AG10803 (cell line): ENCODE data around the gene CPTP.
"Not testable (repeated sequence)": the region's sequence is repeated elsewhere in the genome, so short reads cannot be mapped to it uniquely, and the experiment has no call there.

Source experiments
- DNase-seq: peaks from one replicate; pipeline ENCODE4 v3.0.0; 2010; ENCODE audit warnings: low read depth
- H3K4me3 ChIP-seq: 2 replicates; pipeline ENCODE4 v1.5.1; 2011; ENCODE audit warnings: mild to moderate bottlenecking, low read length, control low read depth
- TF ChIP-seq, protein P1 (sequence below): conservative IDR thresholded peaks from 2 replicates; pipeline ENCODE4 v1.5.1; 2011; ENCODE audit warnings: mild to moderate bottlenecking, low read length, control low read depth, inconsistent platforms

Gene CPTP

DNA sequence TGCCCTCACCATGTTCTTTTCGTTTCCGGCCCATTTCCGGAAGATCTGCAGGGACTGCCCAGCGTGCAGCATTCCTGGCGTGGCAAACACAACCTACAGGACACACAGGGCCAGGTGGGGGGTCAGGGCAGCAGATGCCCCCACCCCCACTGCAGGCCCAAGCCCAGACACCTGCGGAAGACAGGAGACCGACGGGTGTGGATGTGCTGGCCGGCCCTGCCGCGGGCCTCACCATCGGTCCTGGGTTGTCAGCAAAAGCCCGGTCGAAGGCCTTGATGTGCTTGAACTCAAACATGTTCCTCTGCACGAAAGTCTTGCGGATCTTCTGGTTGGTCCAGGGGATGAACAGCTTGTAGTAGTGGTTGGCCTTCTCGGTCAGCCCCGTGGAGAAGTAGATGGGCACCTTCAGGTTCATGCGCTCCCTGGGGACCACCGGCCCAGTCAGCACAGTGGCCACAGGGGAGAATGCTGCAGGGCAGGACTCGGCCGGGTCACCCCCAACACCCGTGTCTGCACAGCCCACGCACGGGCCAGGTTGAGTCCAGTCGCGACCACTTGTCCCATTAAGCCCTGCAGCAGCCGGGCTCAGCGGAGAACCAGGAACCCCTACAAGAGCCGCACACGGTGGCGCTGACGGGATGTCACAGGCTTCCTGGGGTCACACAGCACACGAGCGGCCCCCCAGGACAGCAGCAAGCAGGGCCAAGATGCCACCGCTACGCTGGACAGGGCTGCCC is 10.9 kb upstream of the CPTP start:
- no peak for DNase-seq
- no peak overlapping the region for H3K4me3 ChIP-seq
- TF ChIP-seq, protein P1, sequence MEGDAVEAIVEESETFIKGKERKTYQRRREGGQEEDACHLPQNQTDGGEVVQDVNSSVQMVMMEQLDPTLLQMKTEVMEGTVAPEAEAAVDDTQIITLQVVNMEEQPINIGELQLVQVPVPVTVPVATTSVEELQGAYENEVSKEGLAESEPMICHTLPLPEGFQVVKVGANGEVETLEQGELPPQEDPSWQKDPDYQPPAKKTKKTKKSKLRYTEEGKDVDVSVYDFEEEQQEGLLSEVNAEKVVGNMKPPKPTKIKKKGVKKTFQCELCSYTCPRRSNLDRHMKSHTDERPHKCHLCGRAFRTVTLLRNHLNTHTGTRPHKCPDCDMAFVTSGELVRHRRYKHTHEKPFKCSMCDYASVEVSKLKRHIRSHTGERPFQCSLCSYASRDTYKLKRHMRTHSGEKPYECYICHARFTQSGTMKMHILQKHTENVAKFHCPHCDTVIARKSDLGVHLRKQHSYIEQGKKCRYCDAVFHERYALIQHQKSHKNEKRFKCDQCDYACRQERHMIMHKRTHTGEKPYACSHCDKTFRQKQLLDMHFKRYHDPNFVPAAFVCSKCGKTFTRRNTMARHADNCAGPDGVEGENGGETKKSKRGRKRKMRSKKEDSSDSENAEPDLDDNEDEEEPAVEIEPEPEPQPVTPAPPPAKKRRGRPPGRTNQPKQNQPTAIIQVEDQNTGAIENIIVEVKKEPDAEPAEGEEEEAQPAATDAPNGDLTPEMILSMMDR: no peak

DNA sequence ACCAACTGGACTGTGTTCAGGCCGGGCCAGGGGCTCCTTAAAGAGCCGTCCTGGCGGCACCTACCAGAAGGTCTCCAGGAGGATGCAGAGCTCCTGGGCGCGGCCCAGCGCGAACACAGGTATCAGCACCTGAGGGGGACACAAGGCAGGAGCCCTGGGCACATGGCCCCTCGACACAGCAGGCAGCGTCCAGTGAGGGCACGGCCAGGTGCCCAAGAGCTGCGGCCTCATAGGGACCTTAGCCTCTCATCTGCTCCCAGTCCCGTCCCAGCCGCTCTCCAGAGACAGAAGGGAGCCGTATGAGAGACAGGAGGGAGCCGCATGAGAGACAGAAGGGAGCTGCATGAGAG is 10.4 kb upstream of the CPTP start:
- H3K4me3 ChIP-seq: no peak overlapping the region
- TF ChIP-seq, protein P1: no peak
- no peak for DNase-seq

DNA sequence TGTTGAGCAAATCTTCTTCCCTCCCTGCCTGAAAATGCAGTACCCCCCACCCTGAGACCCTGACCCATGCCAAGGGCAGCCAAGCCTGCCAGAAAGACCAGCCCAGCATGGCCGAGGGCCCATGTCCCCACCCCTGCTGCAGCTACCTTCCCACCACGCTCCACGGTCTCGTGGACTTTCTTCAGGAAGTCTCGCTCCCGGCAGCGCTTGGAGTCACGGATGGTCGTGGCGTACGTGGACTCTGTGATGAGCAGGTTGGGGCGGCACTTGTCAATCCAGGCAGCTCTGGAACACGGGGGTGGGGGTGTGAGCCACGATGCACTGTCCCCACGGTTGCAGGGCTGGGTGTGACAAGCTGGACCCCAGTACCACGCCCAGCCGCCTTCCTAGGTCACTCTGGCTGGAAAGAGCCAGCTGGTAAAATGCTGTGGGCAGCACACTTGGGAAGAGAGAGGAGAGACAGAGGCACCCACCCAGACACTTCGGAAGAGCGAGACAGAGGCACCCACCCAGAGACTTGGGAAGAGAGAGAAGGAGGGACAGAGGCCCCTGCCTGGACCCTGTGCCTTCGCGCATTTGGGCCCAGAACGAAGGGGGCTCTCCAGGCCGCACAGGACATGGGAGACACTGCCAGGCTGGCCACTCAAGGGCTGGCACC is 9.8 kb upstream of the CPTP start:
- H3K4me3 ChIP-seq: no peak overlapping the region
- TF ChIP-seq, protein P1: no peak
- no peak for DNase-seq

DNA sequence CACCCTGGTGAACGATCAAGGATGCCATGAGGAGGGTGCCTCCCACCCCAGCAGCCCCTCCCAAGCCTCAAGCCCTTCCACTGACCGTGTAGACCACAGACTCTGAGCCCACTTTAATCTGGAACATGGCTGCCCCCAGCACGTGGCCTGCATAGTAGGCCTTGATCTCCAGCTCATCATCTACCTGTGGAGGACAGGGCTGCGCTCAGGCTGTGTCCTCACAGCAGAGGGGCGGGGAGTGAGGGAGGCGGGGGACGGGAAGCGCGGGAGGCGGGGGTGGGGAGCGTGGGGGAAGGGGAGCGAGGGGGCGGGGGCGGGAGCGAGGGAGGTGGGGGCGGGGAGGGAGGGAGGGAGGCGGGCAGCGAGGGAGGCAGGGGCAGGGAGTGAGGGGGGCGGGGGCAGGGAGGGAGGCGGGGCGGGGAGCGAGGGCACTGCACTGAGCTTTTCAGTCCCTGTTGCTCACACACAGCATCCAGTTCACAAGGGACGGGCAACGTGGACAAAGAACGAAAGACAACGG is 9.1 kb upstream of the CPTP start:
- TF ChIP-seq, protein P1: no peak
- no peak for DNase-seq

DNA sequence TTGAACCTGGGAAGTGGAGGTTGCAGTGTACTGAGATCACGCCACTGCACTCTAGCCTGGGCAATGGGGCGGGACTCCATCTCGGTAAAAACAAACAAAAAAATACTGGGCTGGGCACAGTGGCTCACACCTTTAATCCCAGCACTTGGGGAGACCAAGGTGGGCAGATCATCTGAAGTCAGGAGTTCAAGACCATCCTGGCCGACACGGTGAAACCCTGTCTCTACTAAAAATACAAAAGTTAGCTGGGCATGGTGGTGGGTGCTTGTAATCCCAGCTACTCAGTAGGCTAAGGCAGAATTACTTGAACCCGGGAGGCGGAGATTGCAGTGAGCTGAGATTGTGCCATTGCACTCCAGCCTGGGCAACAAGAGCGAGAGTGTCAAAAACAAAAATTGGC is 8.4 kb upstream of the CPTP start:
- H3K4me3 ChIP-seq, DNase-seq: not testable (repeated sequence)

More for the DNA sequence above, 9.1 kb upstream of the CPTP start:
- no peak overlapping the region for H3K4me3 ChIP-seq

DNA sequence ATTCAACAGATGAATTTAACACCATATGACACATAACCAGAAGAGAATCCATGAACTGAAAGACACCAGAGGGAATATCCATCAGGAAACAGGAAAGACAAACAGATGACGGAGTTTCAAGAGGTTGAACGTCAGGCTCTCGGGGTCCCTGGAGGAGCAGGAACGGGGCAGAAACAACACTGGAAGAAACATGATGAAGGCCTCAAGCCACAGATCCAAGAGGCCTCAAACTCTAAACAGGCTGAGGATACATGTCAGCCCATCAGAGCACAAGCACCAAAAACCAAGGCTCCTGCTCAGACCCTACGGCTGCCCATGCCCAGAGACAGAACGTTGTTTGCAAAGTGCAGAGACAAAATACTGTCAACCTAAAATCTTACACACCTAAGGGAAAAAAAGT is 7.2 kb upstream of the CPTP start:
- TF ChIP-seq, protein P1: no peak
- DNase-seq: no peak
- no peak overlapping the region for H3K4me3 ChIP-seq

DNA sequence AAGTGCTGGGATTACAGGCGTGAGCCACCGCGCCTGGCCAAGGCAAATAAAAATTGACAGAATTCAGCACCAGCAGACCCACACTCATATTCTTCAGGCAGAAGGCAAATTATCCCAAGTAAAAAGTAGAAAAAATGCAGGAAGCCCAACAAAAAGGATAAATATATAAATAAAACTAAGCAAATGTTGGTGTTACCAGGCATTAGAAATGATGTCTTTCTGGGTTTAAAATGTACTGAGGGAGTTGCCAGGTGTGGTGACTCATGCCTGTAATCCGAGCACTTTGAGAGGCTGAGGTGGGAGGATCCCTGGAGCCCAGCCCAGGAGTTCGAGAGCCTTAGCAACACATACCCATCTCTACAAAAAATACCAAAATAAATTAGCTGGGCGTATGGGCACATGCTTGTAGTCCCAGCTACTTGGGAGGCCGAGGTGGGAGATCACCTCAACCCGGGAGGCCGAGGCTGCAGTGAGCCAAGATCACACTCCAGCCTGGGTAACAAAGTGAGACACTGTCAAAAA is 6.4 kb upstream of the CPTP start:
- DNase-seq: peak; percentile 95
- TF ChIP-seq, protein P1: no peak

More for the DNA sequence above, 6.4 kb upstream of the CPTP start:
- no peak overlapping the region for H3K4me3 ChIP-seq
